Natural killer cell (primary cell): ENCODE measurements around the gene CAPN13. TPM values are rescaled to one million over a fixed set of nuclear protein-coding genes. Genes with fewer than 3 reads are reported as not detected.
A peak's percentile ranks its signal among the peaks of the same experiment; 100 is the strongest.

Experiments used
- ATAC-seq, 3 donors: fragments of 150-1000 bp in 2 of 3; fragments of 200-7000 bp in 1 of 3; cut with Tn5 transposase; 1 replicate in 1 of 3; 2 replicates in 2 of 3; pipeline ENCODE4 v1.10.0; 2021; ENCODE audit warnings: mild to moderate bottlenecking in 2 of 3, moderate library complexity in 2 of 3
- DNase-seq, 2 donors: peaks; one replicate each; pipeline versions ENCODE4 v3.0.0 to v3.0.0-alpha.2; 2013 to 2021; ENCODE audit warnings: mixed read lengths in 1 of 2
- H3K27ac ChIP-seq: one replicate; pipeline ENCODE4 v1.5.1; 2013; ENCODE audit warnings: mild to moderate bottlenecking, low read length
- H3K27me3 ChIP-seq: one replicate; pipeline ENCODE4 v1.6.1; 2013; ENCODE audit warnings: low read length; ENCODE audit not compliant: control insufficient read depth, insufficient read depth
- H3K36me3 ChIP-seq: one replicate; pipeline ENCODE4 v1.6.1; 2013; ENCODE audit warnings: low read length; ENCODE audit not compliant: control insufficient read depth, insufficient read depth
- H3K4me1 ChIP-seq: one replicate; pipeline ENCODE4 v1.6.1; 2013; ENCODE audit warnings: low read length; ENCODE audit not compliant: control insufficient read depth, insufficient read depth
- H3K4me3 ChIP-seq: one replicate; pipeline ENCODE4 v1.5.1; 2013; ENCODE audit warnings: low read length
- H3K9me3 ChIP-seq: one replicate; pipeline ENCODE4 v1.6.1; 2013; ENCODE audit warnings: low read length; ENCODE audit not compliant: control insufficient read depth, insufficient read depth
- H3K27ac Mint-ChIP-seq, 2 donors: one replicate each; pipeline ENCODE4 v1.8.0; 2022; ENCODE audit warnings: mild to moderate bottlenecking in 2 of 2, mixed read lengths in 2 of 2, moderate library complexity in 1 of 2
- H3K27me3 Mint-ChIP-seq, 2 donors: one replicate each; pipeline ENCODE4 v1.8.0; 2022; ENCODE audit warnings: low read depth in 2 of 2, mixed read lengths in 2 of 2
- H3K36me3 Mint-ChIP-seq: one replicate; pipeline ENCODE4 v1.8.0; 2022; ENCODE audit warnings: mixed read lengths
- H3K4me1 Mint-ChIP-seq, 2 donors: one replicate each; pipeline ENCODE4 v1.8.0; 2022; ENCODE audit warnings: mixed read lengths in 2 of 2
- H3K4me3 Mint-ChIP-seq: one replicate; pipeline ENCODE4 v1.8.0; 2022; ENCODE audit warnings: mild to moderate bottlenecking, moderate library complexity, mixed read lengths
- H3K9me3 Mint-ChIP-seq, 2 donors: one replicate each; pipeline ENCODE4 v1.8.0; 2022; ENCODE audit warnings: mixed read lengths in 2 of 2
- WGBS: methylation state at CpG from one replicate; pipeline ENCODE4 v1.1.7; 2013; ENCODE audit warnings: missing lambda C conversion rate; ENCODE audit not compliant: insufficient coverage; 5-methylcytosine and 5-hydroxymethylcytosine counted together
- intact Hi-C: fragments of 100-400 bp; cut with micrococcal nuclease; formaldehyde crosslinking; loops from one replicate; pipeline ENCODE4 v1.14.2; 2022
- total RNA-seq, 4 donors: library from RNA; stranded (reverse); fragments of 120-200 nt in 1 of 4; gene quantifications; one replicate each; pipeline versions ENCODE4 v1.2.3 to v1.2.4, GENCODE V29; 2013 to 2022
- TF ChIP-seq, protein P1 (sequence below): fragments of 200-600 bp; IDR thresholded peaks from one replicate; pipeline ENCODE4 v1.8.0; 2022; ENCODE audit warnings: antibody characterized with exemption

Gene CAPN13
- total RNA-seq, 3 donors from 2014 or later (not counting 1 experiment from before 2014, with no cell fraction given) = not detected

DNA sequence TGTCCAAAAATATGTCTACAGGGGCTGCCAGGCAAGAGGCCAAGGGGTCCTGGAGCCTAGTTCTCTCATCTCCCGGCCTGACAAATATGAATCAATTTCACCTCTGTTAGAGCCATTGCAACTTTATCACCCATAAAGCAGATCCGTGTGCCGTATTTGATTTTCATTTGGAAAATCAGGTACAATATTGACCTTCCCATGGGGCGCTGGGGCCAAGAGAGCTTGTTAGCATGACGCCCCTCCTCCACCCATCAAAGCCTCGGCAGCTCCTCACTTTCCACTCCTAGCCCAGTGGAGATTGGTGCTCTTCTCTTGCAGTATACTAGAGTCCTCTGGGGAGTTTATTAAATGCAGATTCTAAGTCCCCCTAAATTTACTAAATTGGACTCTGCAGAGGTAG is 96.8 kb downstream of the CAPN13 start:
- H3K4me3 Mint-ChIP-seq = no peak overlapping the region
- H3K4me1 ChIP-seq = peaks cover 7% of the 10 kb centered on the region
- intact Hi-C loops = no loop called here
- H3K27ac ChIP-seq = no peak overlapping the region
- no peaks in the 10 kb centered on the region for H3K9me3 Mint-ChIP-seq
- H3K27me3 Mint-ChIP-seq = no peaks in the 10 kb centered on the region
- ATAC-seq = no peak
- no peak for DNase-seq
- H3K9me3 ChIP-seq = no peaks in the 10 kb centered on the region
- no peak overlapping the region for H3K27ac Mint-ChIP-seq
- no peak overlapping the region for H3K4me3 ChIP-seq
- no peaks in the 10 kb centered on the region for H3K36me3 ChIP-seq
- H3K27me3 ChIP-seq = no peaks in the 10 kb centered on the region
- 80% methylated on average over 6 of the region's 6 CpGs for WGBS
- H3K4me1 Mint-ChIP-seq = peaks cover 10 to 23% of the 10 kb centered on the region in 2 donors
- TF ChIP-seq, protein P1, sequence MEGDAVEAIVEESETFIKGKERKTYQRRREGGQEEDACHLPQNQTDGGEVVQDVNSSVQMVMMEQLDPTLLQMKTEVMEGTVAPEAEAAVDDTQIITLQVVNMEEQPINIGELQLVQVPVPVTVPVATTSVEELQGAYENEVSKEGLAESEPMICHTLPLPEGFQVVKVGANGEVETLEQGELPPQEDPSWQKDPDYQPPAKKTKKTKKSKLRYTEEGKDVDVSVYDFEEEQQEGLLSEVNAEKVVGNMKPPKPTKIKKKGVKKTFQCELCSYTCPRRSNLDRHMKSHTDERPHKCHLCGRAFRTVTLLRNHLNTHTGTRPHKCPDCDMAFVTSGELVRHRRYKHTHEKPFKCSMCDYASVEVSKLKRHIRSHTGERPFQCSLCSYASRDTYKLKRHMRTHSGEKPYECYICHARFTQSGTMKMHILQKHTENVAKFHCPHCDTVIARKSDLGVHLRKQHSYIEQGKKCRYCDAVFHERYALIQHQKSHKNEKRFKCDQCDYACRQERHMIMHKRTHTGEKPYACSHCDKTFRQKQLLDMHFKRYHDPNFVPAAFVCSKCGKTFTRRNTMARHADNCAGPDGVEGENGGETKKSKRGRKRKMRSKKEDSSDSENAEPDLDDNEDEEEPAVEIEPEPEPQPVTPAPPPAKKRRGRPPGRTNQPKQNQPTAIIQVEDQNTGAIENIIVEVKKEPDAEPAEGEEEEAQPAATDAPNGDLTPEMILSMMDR = no peak
- no peaks in the 10 kb centered on the region for H3K36me3 Mint-ChIP-seq

DNA sequence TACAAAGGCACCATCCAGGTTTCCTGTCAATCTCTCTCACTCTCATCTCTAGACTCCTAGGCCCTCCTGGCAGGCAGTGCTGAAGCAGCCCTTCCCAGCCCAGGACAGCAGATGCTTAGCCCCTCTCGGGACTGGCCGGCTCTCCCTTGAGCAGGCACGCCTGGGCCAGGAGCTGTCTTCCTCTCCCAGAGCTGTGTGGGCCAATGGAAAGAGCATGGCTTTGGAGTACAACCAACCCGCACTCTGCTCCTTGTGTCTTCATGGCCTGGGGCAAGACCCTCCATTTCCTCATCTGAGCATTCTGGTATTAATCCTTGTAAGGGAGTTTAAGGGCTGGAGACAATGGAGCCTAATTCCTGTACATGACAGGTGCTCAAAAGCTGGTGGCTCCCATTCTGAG is 97.2 kb downstream of the CAPN13 start:
- Histone ChIP-seq H3K4me1 (peaks cover 7% of the 10 kb centered on the region), H3K9me3 (no peaks in the 10 kb centered on the region), H3K27ac (no peak overlapping the region), H3K36me3 (no peaks in the 10 kb centered on the region), H3K27me3 (no peaks in the 10 kb centered on the region), H3K4me3 (no peak overlapping the region)
- Mint-ChIP-seq H3K36me3 (no peaks in the 10 kb centered on the region), H3K4me3 (no peak overlapping the region), H3K9me3 (no peaks in the 10 kb centered on the region), H3K4me1 (peaks cover 5 to 19% of the 10 kb centered on the region in 2 donors), H3K27ac (no peak overlapping the region), H3K27me3 (no peaks in the 10 kb centered on the region)
- intact Hi-C loops = no loop called here
- TF ChIP-seq, protein P1 = no peak
- ATAC-seq (no peak), DNase-seq (no peak)
- WGBS = 93% methylated on average over 4 of the region's 4 CpGs

DNA sequence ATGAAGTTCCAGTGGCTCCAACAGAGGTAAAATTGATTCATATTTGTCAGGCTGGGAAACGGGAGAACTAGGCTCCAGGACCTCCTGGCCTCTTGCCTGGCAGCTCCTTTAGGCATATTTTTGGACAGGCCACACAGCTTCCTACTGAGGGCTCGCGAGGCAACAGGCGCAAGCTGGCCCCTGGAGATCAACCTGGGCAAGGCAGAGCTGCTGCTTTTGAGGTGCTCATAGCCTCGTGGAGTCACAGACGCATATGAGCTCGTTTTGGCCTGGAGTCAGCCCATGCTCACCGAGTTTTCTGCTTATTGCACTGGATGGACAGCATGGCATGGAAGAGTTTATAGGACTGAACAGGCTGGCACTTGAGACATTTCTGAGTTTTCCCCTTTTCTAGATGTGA is 97.7 kb downstream of the CAPN13 start:
- H3K27ac ChIP-seq = no peak overlapping the region
- no peaks in the 10 kb centered on the region for H3K36me3 ChIP-seq
- no peak for DNase-seq
- H3K4me3 Mint-ChIP-seq = no peak overlapping the region
- intact Hi-C loops = no loop called here
- no peaks in the 10 kb centered on the region for H3K36me3 Mint-ChIP-seq
- ATAC-seq = no peak
- H3K27ac Mint-ChIP-seq = no peak overlapping the region
- TF ChIP-seq, protein P1 = no peak
- peaks cover 4% of the 10 kb centered on the region for H3K4me1 ChIP-seq
- H3K27me3 ChIP-seq = no peaks in the 10 kb centered on the region
- no peak overlapping the region for H3K4me3 ChIP-seq
- peaks cover under 1 to 14% of the 10 kb centered on the region in 2 donors for H3K4me1 Mint-ChIP-seq
- 97% methylated on average over 8 of the region's 8 CpGs for WGBS
- no peaks in the 10 kb centered on the region for H3K9me3 ChIP-seq
- H3K27me3 Mint-ChIP-seq = no peaks in the 10 kb centered on the region
- H3K9me3 Mint-ChIP-seq = no peaks in the 10 kb centered on the region

DNA sequence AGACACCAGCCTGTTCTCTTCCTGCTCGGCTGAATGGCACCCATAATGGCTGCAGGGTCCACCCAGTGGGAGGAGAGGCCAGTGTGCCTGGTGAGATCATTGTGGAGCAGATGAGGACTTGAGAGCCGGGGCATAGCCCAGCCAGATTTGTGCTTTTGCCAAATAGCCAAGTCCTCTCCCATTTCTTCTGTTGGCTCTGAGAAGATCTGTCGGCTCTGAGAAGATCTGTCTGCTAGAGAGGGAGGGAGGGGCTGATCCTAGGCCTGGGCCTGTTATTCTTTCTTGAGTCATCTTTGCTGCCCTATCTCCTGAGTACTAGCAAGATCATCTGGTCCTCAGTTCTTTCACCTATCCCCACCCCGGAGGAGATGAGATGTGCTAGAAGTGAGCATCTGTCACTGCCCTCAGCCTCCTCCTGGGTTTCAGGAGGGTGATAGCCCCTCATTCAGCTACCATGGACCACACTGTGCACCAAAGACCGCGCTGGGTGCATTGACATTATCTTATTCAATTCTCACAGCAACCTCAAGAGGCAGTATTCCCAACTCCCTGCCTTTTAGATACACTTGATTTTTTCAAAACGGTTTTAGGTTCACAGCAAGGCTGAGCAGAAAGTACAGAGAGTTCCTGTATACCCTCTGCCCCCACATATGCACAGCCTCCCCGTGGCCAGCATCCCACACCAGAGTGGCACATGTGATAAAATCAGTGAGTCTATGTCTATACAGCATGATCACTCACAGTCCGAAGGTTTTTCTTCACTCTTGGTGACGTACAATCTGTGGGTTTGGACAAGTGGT is 98.6 kb downstream of the CAPN13 start:
- H3K9me3 ChIP-seq = no peaks in the 10 kb centered on the region
- H3K27ac Mint-ChIP-seq = no peak overlapping the region
- H3K4me1 ChIP-seq = no peaks in the 10 kb centered on the region
- H3K4me1 Mint-ChIP-seq = peaks cover 0 to 11% of the 10 kb centered on the region in 2 donors
- H3K36me3 ChIP-seq = no peaks in the 10 kb centered on the region
- H3K4me3 ChIP-seq = no peak overlapping the region
- WGBS = 71% methylated on average over 10 of the region's 10 CpGs
- peak in 1 of 2 donors; percentile 22 for DNase-seq
- peaks cover 3 to 7% of the 10 kb centered on the region in 2 donors for H3K27me3 Mint-ChIP-seq
- no peak overlapping the region for H3K4me3 Mint-ChIP-seq
- H3K27me3 ChIP-seq = no peaks in the 10 kb centered on the region
- no peak for ATAC-seq
- H3K27ac ChIP-seq = no peak overlapping the region
- intact Hi-C loops = no loop called here
- TF ChIP-seq, protein P1 = no peak
- H3K9me3 Mint-ChIP-seq = no peaks in the 10 kb centered on the region
- no peaks in the 10 kb centered on the region for H3K36me3 Mint-ChIP-seq
